H1 (cell line): ENCODE measurements around the gene L3MBTL4. TPM values are rescaled to one million over a fixed set of nuclear protein-coding genes. Genes with fewer than 3 reads are reported as not detected.

Experiments used
- CTCF ChIA-PET: fragments of 300-600 bp; sonication (Branson Sonifier 250); formaldehyde crosslinking; loops from one replicate; lab custom pipeline; 2021; ENCODE audit not compliant: partially characterized antibody; lab: Charles Lee
- POLR2A ChIA-PET: fragments of 300-600 bp; sonication (Branson Sonifier 250); formaldehyde crosslinking; loops from one replicate; lab custom pipeline; 2021; ENCODE audit warnings: inconsistent platforms; ENCODE audit not compliant: partially characterized antibody; lab: Charles Lee
- DNase-seq, 2 experiments: peaks; one replicate each; pipeline versions ENCODE4 v3.0.0 to v3.0.0-alpha.2; 2010 to 2022; ENCODE audit warnings: low spot score in 2 of 2, low read depth in 1 of 2, mixed read lengths in 1 of 2
- FAIRE-seq: peaks from 2 replicates; lab custom pipeline; 2011; peaks lifted over from hg19 to GRCh38; lab: Jason Lieb, UNC
- H2AFZ ChIP-seq: 2 replicates; pipeline ENCODE4 v1.8.1; 2012; ENCODE audit warnings: low read length, inconsistent platforms
- H2AK5ac ChIP-seq: 2 replicates; pipeline ENCODE4 v1.6.1; 2013; ENCODE audit warnings: low read depth, low read length
- H2BK120ac ChIP-seq: replicated peaks from 2 replicates; pipeline ENCODE3; 2013; ENCODE audit warnings: low read depth, low read length, inconsistent platforms
- H2BK12ac ChIP-seq: 2 replicates; pipeline ENCODE4 v1.6.1; 2013; ENCODE audit warnings: low read depth, low read length
- H2BK15ac ChIP-seq: 2 replicates; pipeline ENCODE4 v1.6.1; 2013; ENCODE audit warnings: low read length
- H2BK20ac ChIP-seq: 2 replicates; pipeline ENCODE4 v1.6.1; 2013; ENCODE audit warnings: low read length
- H2BK5ac ChIP-seq: 2 replicates; pipeline ENCODE4 v1.6.1; 2013; ENCODE audit warnings: low read depth, low read length
- H3K14ac ChIP-seq: 2 replicates; pipeline ENCODE4 v1.6.1; 2013; ENCODE audit warnings: inconsistent platforms; ENCODE audit not compliant: insufficient read length
- H3K18ac ChIP-seq: 2 replicates; pipeline ENCODE4 v1.6.1; 2013; ENCODE audit warnings: low read length; ENCODE audit errors: extremely low read depth
- H3K23ac ChIP-seq: 2 replicates; pipeline ENCODE4 v1.6.1; 2013; ENCODE audit warnings: inconsistent platforms; ENCODE audit not compliant: insufficient read length
- H3K23me2 ChIP-seq: 2 replicates; pipeline ENCODE4 v1.6.1; 2013; ENCODE audit warnings: low read depth, low read length
- H3K27ac ChIP-seq: 2 replicates; pipeline ENCODE4 v1.6.1; 2011; ENCODE audit warnings: low read depth, low read length, inconsistent platforms
- H3K27me3 ChIP-seq, 4 experiments: replicated peaks in 1 of 4; 1 replicate in 1 of 4; 2 replicates in 3 of 4; pipeline versions ENCODE4 v1.6.1 to v1.8.1; 2011 to 2013; ENCODE audit warnings: low read length in 3 of 4, mild to moderate bottlenecking in 3 of 4, inconsistent platforms in 2 of 4, mixed read lengths in 2 of 4, moderate library complexity in 1 of 4; ENCODE audit not compliant: control insufficient read depth in 3 of 4, insufficient read depth in 3 of 4; ENCODE audit errors: extremely low read depth in 1 of 4
- H3K36me3 ChIP-seq, 4 experiments: 2 replicates each; pipeline versions ENCODE4 v1.6.1 to v1.8.1; 2011 to 2013; ENCODE audit warnings: mild to moderate bottlenecking in 4 of 4, low read length in 3 of 4, moderate library complexity in 2 of 4, control low read depth in 1 of 4, inconsistent platforms in 1 of 4; ENCODE audit not compliant: insufficient read depth in 4 of 4, control insufficient read depth in 2 of 4
- H3K4ac ChIP-seq: replicated peaks from 2 replicates; pipeline ENCODE3; 2013; ENCODE audit warnings: low read length, low read depth, mixed read lengths, inconsistent platforms; ENCODE audit not compliant: insufficient read length
- H3K4me1 ChIP-seq, 4 experiments: replicated peaks in 1 of 4; 1 replicate in 1 of 4; 2 replicates in 3 of 4; pipeline versions ENCODE4 v1.6.1 to v1.8.1; 2011 to 2013; ENCODE audit warnings: low read length in 3 of 4, inconsistent platforms in 2 of 4, mixed read lengths in 1 of 4; ENCODE audit not compliant: insufficient read depth in 4 of 4, control insufficient read depth in 3 of 4
- H3K4me2 ChIP-seq, 2 experiments: 2 replicates each; pipeline versions ENCODE4 v1.6.1 to v1.8.1; 2011 to 2013; ENCODE audit warnings: low read depth in 2 of 2, low read length in 2 of 2, control low read depth in 1 of 2, inconsistent platforms in 1 of 2, mild to moderate bottlenecking in 1 of 2; ENCODE audit not compliant: insufficient read depth in 1 of 2
- H3K4me3 ChIP-seq, 4 experiments: fragments of 200-600, 300-600 bp in 1 of 4; sonication (generic), shearing (Covaris generic), sonication (Bioruptor Twin) in 1 of 4; 2 replicates each; pipeline versions ENCODE4 v1.5.1 to v1.8.1; 2011 to 2016; ENCODE audit warnings: low read length in 4 of 4, low read depth in 3 of 4, control low read depth in 2 of 4, inconsistent platforms in 2 of 4, mild to moderate bottlenecking in 2 of 4, mixed read lengths in 1 of 4, moderate library complexity in 1 of 4; ENCODE audit not compliant: insufficient read depth in 2 of 4; ENCODE audit errors: extremely low read depth in 1 of 4
- H3K56ac ChIP-seq: replicated peaks from 2 replicates; pipeline ENCODE3; 2013; ENCODE audit warnings: low read depth, mild to moderate bottlenecking, mixed read lengths, low read length, inconsistent platforms; ENCODE audit not compliant: insufficient read length
- H3K79me1 ChIP-seq: 2 replicates; pipeline ENCODE4 v1.6.1; 2013; ENCODE audit warnings: low read depth, low read length, control low read depth
- H3K79me2 ChIP-seq, 2 experiments: 2 replicates each; pipeline versions ENCODE4 v1.6.1 to v1.8.1; 2012 to 2013; ENCODE audit warnings: low read length in 2 of 2, mild to moderate bottlenecking in 2 of 2, inconsistent platforms in 1 of 2; ENCODE audit not compliant: insufficient read depth in 2 of 2, control insufficient read depth in 1 of 2
- H3K9ac ChIP-seq, 4 experiments: replicated peaks in 1 of 4; 1 replicate in 1 of 4; 2 replicates in 3 of 4; pipeline versions ENCODE4 v1.6.1 to v1.8.1; 2011 to 2013; ENCODE audit warnings: low read depth in 3 of 4, low read length in 3 of 4, control low read depth in 2 of 4, mild to moderate bottlenecking in 2 of 4, moderate library complexity in 2 of 4, inconsistent platforms in 1 of 4; ENCODE audit errors: extremely low read depth in 1 of 4
- H3K9me3 ChIP-seq, 2 experiments: 2 replicates each; pipeline versions ENCODE4 v1.6.1 to v1.8.1; 2012 to 2013; ENCODE audit warnings: mild to moderate bottlenecking in 2 of 2, moderate library complexity in 2 of 2, control low read depth in 1 of 2, inconsistent platforms in 1 of 2, low read depth in 1 of 2, low read length in 1 of 2, mixed read lengths in 1 of 2; ENCODE audit not compliant: insufficient read depth in 2 of 2
- H4K20me1 ChIP-seq, 2 experiments: replicated peaks in 1 of 2; 2 replicates each; pipeline versions ENCODE3 to v1.8.1; 2011 to 2013; ENCODE audit warnings: inconsistent platforms in 2 of 2, low read length in 2 of 2, mild to moderate bottlenecking in 1 of 2; ENCODE audit not compliant: insufficient read depth in 2 of 2, control insufficient read depth in 1 of 2
- H4K5ac ChIP-seq: 2 replicates; pipeline ENCODE4 v1.6.1; 2013; ENCODE audit warnings: low read length, low read depth, mixed read lengths, inconsistent platforms; ENCODE audit not compliant: insufficient read length
- H4K8ac ChIP-seq: 2 replicates; pipeline ENCODE4 v1.8.0; 2013; ENCODE audit warnings: mild to moderate bottlenecking, moderate library complexity, low read length, inconsistent platforms; ENCODE audit not compliant: insufficient read depth; ENCODE audit errors: extremely low read depth
- H4K91ac ChIP-seq: replicated peaks from 2 replicates; pipeline ENCODE3; 2013; ENCODE audit warnings: low read length, mixed read lengths, inconsistent platforms; ENCODE audit not compliant: insufficient read length
- ASH2L ChIP-seq: fragments of 200-600, 300-600 bp; sonication (generic); IDR thresholded peaks from one replicate; pipeline ENCODE4 v1.7.1; 2017; ENCODE audit warnings: low read length
- ATF2 ChIP-seq: IDR thresholded peaks from 2 replicates; pipeline ENCODE4 v1.6.1; 2012; ENCODE audit warnings: low read length, inconsistent platforms
- BCL11A ChIP-seq, 2 experiments: IDR thresholded peaks; one replicate each; pipeline ENCODE4 v1.6.1; 2011; ENCODE audit warnings: low read depth in 2 of 2, low read length in 2 of 2, mild to moderate bottlenecking in 2 of 2
- CBX5 ChIP-seq: fragments of 300-800, 300-1000 bp; sonication (generic); IDR thresholded peaks from 2 replicates; pipeline ENCODE4 v1.7.1; 2016; ENCODE audit warnings: antibody characterized with exemption, low read length, low read depth
- CREB1 ChIP-seq: IDR thresholded peaks from 2 replicates; pipeline ENCODE4 v1.6.1; 2012; ENCODE audit warnings: inconsistent platforms
- HDAC2 ChIP-seq, 2 experiments: fragments of 300-600 bp in 1 of 2; sonication (generic) in 1 of 2; IDR thresholded peaks; 2 replicates each; pipeline ENCODE4 v1.6.1; 2011 to 2012; ENCODE audit warnings: low read depth in 2 of 2, low read length in 2 of 2, mild to moderate bottlenecking in 2 of 2, moderate library complexity in 2 of 2, borderline replicate concordance in 1 of 2, inconsistent platforms in 1 of 2
- KDM5A ChIP-seq: fragments of 200-600 bp; IDR thresholded peaks from 2 replicates; pipeline ENCODE4 v1.7.1; 2012; ENCODE audit warnings: mild to moderate bottlenecking, low read length, inconsistent platforms, mixed read lengths
- NRF1 ChIP-seq: IDR thresholded peaks from 2 replicates; pipeline ENCODE4 v1.6.1; 2011; ENCODE audit warnings: mild to moderate bottlenecking, low read depth, low read length, improper control_type of control experiment
- PHF8 ChIP-seq: fragments of 200-600 bp; sonication (generic); conservative IDR thresholded peaks from 2 replicates; pipeline ENCODE4 v1.7.1; 2012; ENCODE audit warnings: low read depth, mild to moderate bottlenecking, inconsistent platforms, low read length, moderate library complexity
- POLR2A ChIP-seq, 2 experiments: IDR thresholded peaks; 1 replicate in 1 of 2; 2 replicates in 1 of 2; pipeline ENCODE4 v1.6.1; 2011; ENCODE audit warnings: low read depth in 2 of 2, low read length in 2 of 2, mild to moderate bottlenecking in 2 of 2; ENCODE audit errors: control extremely low read depth in 1 of 2
- SAP30 ChIP-seq: fragments of 300-600 bp; sonication (generic); IDR thresholded peaks from 2 replicates; pipeline ENCODE4 v1.7.1; 2012; ENCODE audit warnings: low read length, moderate library complexity, mild to moderate bottlenecking, inconsistent platforms; ENCODE audit not compliant: insufficient read depth, insufficient replicate concordance
- SP2 ChIP-seq: IDR thresholded peaks from 2 replicates; pipeline ENCODE4 v1.6.1; 2012; ENCODE audit warnings: mild to moderate bottlenecking, low read length, inconsistent platforms
- SUZ12 ChIP-seq: fragments of 200-600 bp; sonication (generic); IDR thresholded peaks from 2 replicates; pipeline ENCODE4 v1.6.1; 2012; ENCODE audit warnings: mild to moderate bottlenecking, inconsistent platforms, low read length, moderate library complexity, mixed read lengths
- TAF1 ChIP-seq: IDR thresholded peaks from 2 replicates; pipeline ENCODE4 v1.6.1; 2011; ENCODE audit warnings: mild to moderate bottlenecking, low read depth, low read length
- WGBS, 2 experiments: shearing (Covaris generic) in 1 of 2; methylation state at CpG; one replicate each; pipeline versions ENCODE4 v1.1.6 to v1.1.7; 2013 to 2015; ENCODE audit warnings: low lambda C conversion rate in 2 of 2, mixed read lengths in 2 of 2, inconsistent platforms in 1 of 2, low coverage in 1 of 2, missing lambda C conversion rate in 1 of 2; ENCODE audit not compliant: insufficient replicate concordance in 2 of 2, insufficient coverage in 1 of 2, insufficient read length in 1 of 2; ENCODE audit errors: extremely low coverage in 1 of 2, missing lambda C conversion rate in 1 of 2; 5-methylcytosine and 5-hydroxymethylcytosine counted together
- polyA plus RNA-seq, 7 experiments: library from polyadenylated mRNA; depleted of rRNA in 3 of 7; stranded (reverse) in 5 of 7; unstranded in 2 of 7; fragments of >200 nt in 5 of 7; fragments of 200-250 nt in 2 of 7; gene quantifications; 1 replicate in 5 of 7; 2 replicates in 1 of 7; 4 replicates in 1 of 7; pipeline versions ENCODE4 v1.2.1 to v1.2.3, GENCODE V29; 2011 to 2013; ENCODE audit warnings: missing spikeins in 2 of 7, mixed read lengths in 2 of 7
- total RNA-seq: library from RNA; stranded (reverse); fragmentation: NEBNext Ultra II Directional; extraction: Animal tissue kit (Norgen Biotek cat#: 25700); gene quantifications from 2 replicates; pipeline ENCODE4 v1.2.1, GENCODE V29; 2021

L3MBTL4 gene
- total and polyA plus RNA-seq, 2 of the 8 experiments (the other 6 are each of a cell fraction or from before 2014, with no cell fraction given): 1.0 to 2.1 TPM

GRCh38 chr18:6261938-6262337 lies 152.8 kb downstream of the L3MBTL4 start:
- Histone ChIP-seq H2BK5ac (no peak overlapping the region), H3K56ac (no peak overlapping the region), H3K9ac (no peak overlapping the region), H3K23me2 (no peaks in the 10 kb centered on the region), H3K18ac (no peak overlapping the region), H2BK120ac (no peak overlapping the region), H3K4me1 (no peaks in the 10 kb centered on the region), H3K9me3 (0 out of 4 replicates have a peak, but pooled peaks cover 0 to 4% of the 10 kb centered on the region in 2 experiments), H2BK15ac (no peak overlapping the region), H3K27me3 (no peaks in the 10 kb centered on the region), H3K27ac (no peak overlapping the region), H3K14ac (no peak overlapping the region), H4K20me1 (no peaks in the 10 kb centered on the region), H3K79me2 (no peaks in the 10 kb centered on the region), H3K4me3 (no peak overlapping the region), H2BK20ac (no peak overlapping the region), H3K23ac (no peak overlapping the region), H3K79me1 (no peaks in the 10 kb centered on the region), H2AFZ (no peak overlapping the region), H4K8ac (no peak overlapping the region), H3K4ac (no peak overlapping the region), H4K91ac (no peak overlapping the region), H3K36me3 (no peaks in the 10 kb centered on the region), H2AK5ac (no peak overlapping the region), H3K4me2 (no peak overlapping the region), H2BK12ac (no peak overlapping the region), H4K5ac (no peak overlapping the region)
- 98% methylated on average over 8 of the region's 8 CpGs; no CpG with 5 or more reads in 1 of the 2 experiments for WGBS, 2 experiments
- FAIRE-seq (no peak), DNase-seq (no peak)
- POLR2A ChIA-PET: no interaction called here
- CTCF ChIA-PET: interaction anchor here (1.1 to 1.3 kb wide), 2 partner anchors 10 to 11 kb away, joined by 3 to 4 read pairs; no protein-coding TSS in a partner anchor
- no peak for TF ChIP-seq BCL11A (IDR thresholded peaks at IDR 0.05; ENCODE audit: low read depth in 2 of 2, low read length in 2 of 2)
- TF ChIP-seq ASH2L: no peak
- no peak for TF ChIP-seq NRF1
- no peak for TF ChIP-seq TAF1
- TF ChIP-seq CBX5: no peak
- TF ChIP-seq HDAC2 (IDR thresholded peaks at IDR 0.05; ENCODE audit: borderline replicate concordance in 1 of 2, low read depth in 2 of 2, low read length in 2 of 2): no peak
- no peak for TF ChIP-seq SAP30
- TF ChIP-seq CREB1: no peak
- no peak for TF ChIP-seq SUZ12
- TF ChIP-seq POLR2A (IDR thresholded peaks at IDR 0.05; ENCODE audit: control extremely low read depth in 1 of 2, low read depth in 2 of 2, low read length in 2 of 2): no peak
- no peak for TF ChIP-seq PHF8
- TF ChIP-seq ATF2: no peak
- no peak for TF ChIP-seq KDM5A
- TF ChIP-seq SP2: no peak
